Endodermal cell (in vitro differentiated cells): ENCODE measurements around the gene PANX3. TPM values are rescaled to one million over a fixed set of nuclear protein-coding genes. Genes with fewer than 3 reads are reported as not detected.

ENCODE experiments used
- DNase-seq: peaks from one replicate; pipeline ENCODE4 v3.0.0-alpha.2; 2017
- H3K27ac ChIP-seq: 2 replicates; pipeline ENCODE4 v1.5.1; 2013; ENCODE audit warnings: mild to moderate bottlenecking, low read depth, low read length, moderate library complexity
- H3K27me3 ChIP-seq: 2 replicates; pipeline ENCODE4 v1.6.1; 2013; ENCODE audit warnings: mild to moderate bottlenecking, low read length, moderate library complexity; ENCODE audit not compliant: insufficient read depth, control insufficient read depth, poor library complexity, severe bottlenecking
- H3K36me3 ChIP-seq: 2 replicates; pipeline ENCODE4 v1.7.0; 2013; ENCODE audit warnings: mild to moderate bottlenecking, low read length, moderate library complexity; ENCODE audit not compliant: control insufficient read depth, insufficient read depth
- H3K4me1 ChIP-seq: one replicate; pipeline ENCODE4 v1.7.0; 2013; ENCODE audit warnings: low read length; ENCODE audit not compliant: control insufficient read depth, insufficient read depth
- H3K4me3 ChIP-seq: 2 replicates; pipeline ENCODE4 v1.5.1; 2013; ENCODE audit warnings: mild to moderate bottlenecking, low read length, moderate library complexity
- H3K9ac ChIP-seq: 2 replicates; pipeline ENCODE4 v1.6.1; 2013; ENCODE audit warnings: mild to moderate bottlenecking, low read length, moderate library complexity; ENCODE audit not compliant: poor library complexity, severe bottlenecking; ENCODE audit errors: extremely low read depth
- H3K9me3 ChIP-seq: 2 replicates; pipeline ENCODE4 v1.6.1; 2013; ENCODE audit warnings: mild to moderate bottlenecking, low read length, moderate library complexity; ENCODE audit not compliant: control insufficient read depth
- H3K27ac Mint-ChIP-seq: 2 replicates; pipeline ENCODE4 v1.8.0; 2020; ENCODE audit warnings: mixed read lengths
- H3K27me3 Mint-ChIP-seq: 2 replicates; pipeline ENCODE4 v1.8.0; 2021; ENCODE audit warnings: mild to moderate bottlenecking, mixed read lengths; ENCODE audit not compliant: insufficient read depth
- H3K36me3 Mint-ChIP-seq: 2 replicates; pipeline ENCODE4 v1.8.0; 2020; ENCODE audit warnings: low read depth, mixed read lengths
- H3K4me1 Mint-ChIP-seq: 2 replicates; pipeline ENCODE4 v1.8.0; 2020; ENCODE audit warnings: mixed read lengths
- H3K4me3 Mint-ChIP-seq: 2 replicates; pipeline ENCODE4 v1.8.0; 2020; ENCODE audit warnings: mild to moderate bottlenecking, moderate library complexity, mixed read lengths
- H3K9me3 Mint-ChIP-seq: 2 replicates; pipeline ENCODE4 v1.8.0; 2020; ENCODE audit warnings: mild to moderate bottlenecking, mixed read lengths
- CTCF ChIP-seq: fragments of 200-600 bp; sonication (generic); conservative IDR thresholded peaks from 2 replicates; pipeline ENCODE4 v1.5.0; 2021; ENCODE audit warnings: antibody characterized with exemption, mild to moderate bottlenecking
- WGBS, 2 experiments: methylation state at CpG; one replicate each; pipeline versions ENCODE4 v1.1.5 to v1.1.7; 2013; ENCODE audit warnings: missing lambda C conversion rate in 2 of 2, mixed read lengths in 1 of 2; ENCODE audit not compliant: insufficient coverage in 1 of 2, insufficient read length in 1 of 2; 5-methylcytosine and 5-hydroxymethylcytosine counted together
- long read RNA-seq, 4 experiments: library from polyadenylated mRNA in 2 of 4; library from RNA in 1 of 4; library from capped mRNA in 1 of 4; stranded (forward) in 3 of 4; unstranded in 1 of 4; transcript quantifications; one replicate each; pipeline ENCODE4 v2.0.0, GENCODE V29; 2020 to 2021; ENCODE audit warnings: inconsistent platforms in 1 of 4
- polyA plus RNA-seq, 2 experiments: library from polyadenylated mRNA; stranded (reverse); fragments of 50-300 nt; gene quantifications; one replicate each; pipeline ENCODE4 v1.2.3, GENCODE V29; 2013
- total RNA-seq, 2 donors: library from RNA; stranded (reverse); fragmentation: NEBNext Ultra II Directional in 1 of 2; extraction: Animal tissue kit (Norgen Biotek cat#: 25700) in 1 of 2; gene quantifications; 2 replicates in 1 of 2; 3 replicates in 1 of 2; pipeline ENCODE4 v1.2.1, GENCODE V29; 2021

PANX3 gene
- total RNA-seq = not detected
- polyA plus RNA-seq (2013, experiment 1 of 2) = not detected
- polyA plus RNA-seq (2013, experiment 2 of 2) = not detected
- long read RNA-seq, experiment 1 = 0 reads
- long read RNA-seq, experiment 2 = 0 reads
- long read RNA-seq, experiment 3, partial matches to known transcripts = 0 of 1 reads
- long read RNA-seq, experiment 3, other reads (novel, unspliced or antisense) = 1 of 1 reads
- long read RNA-seq, experiment 4 = 0 reads

DNA sequence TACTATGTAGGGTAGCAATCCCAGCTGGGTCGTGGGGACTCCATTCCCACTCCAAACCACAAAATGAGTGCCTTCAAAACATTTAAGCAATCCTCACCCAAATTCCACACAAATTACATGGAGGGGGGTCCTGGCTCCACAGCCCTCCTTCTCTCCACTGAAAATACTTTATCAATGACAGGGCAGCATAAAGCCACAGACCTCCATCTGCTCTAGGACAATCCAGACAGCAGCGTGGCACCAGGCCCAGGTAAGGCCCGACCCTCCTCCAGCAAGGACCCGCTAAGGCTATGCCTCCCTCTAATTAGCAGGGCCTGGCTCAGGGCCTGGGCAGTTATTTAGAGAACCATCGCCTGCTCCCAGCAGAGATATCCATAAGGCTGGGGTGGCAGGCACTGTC lies at the start of gene PANX3:
Gene PANX3 (plus strand): TSS at position 365 of the 400 bp plus-strand sequence. CDS start 129 bp downstream, outside the sequence.
- no peaks in the 10 kb centered on the region for H3K9me3 Mint-ChIP-seq
- WGBS, 2 experiments = 92 to 100% methylated on average over 4 to 5 of the region's 5 CpGs
- H3K27me3 ChIP-seq = no peaks in the 10 kb centered on the region
- no peaks in the 10 kb centered on the region for H3K36me3 Mint-ChIP-seq
- no peaks in the 10 kb centered on the region for H3K27me3 Mint-ChIP-seq
- H3K4me1 Mint-ChIP-seq = no peaks in the 10 kb centered on the region
- no peaks in the 10 kb centered on the region for H3K4me1 ChIP-seq
- H3K36me3 ChIP-seq = no peaks in the 10 kb centered on the region
- H3K4me3 Mint-ChIP-seq = no peak within 1 kb of the TSS
- no peak within 1 kb of the TSS for H3K27ac ChIP-seq
- H3K9ac ChIP-seq = no peak within 1 kb of the TSS
- TF ChIP-seq CTCF = no peak
- DNase-seq = no peak
- no peak within 1 kb of the TSS for H3K4me3 ChIP-seq
- no peaks in the 10 kb centered on the region for H3K9me3 ChIP-seq
- H3K27ac Mint-ChIP-seq = no peak within 1 kb of the TSS

GRCh38 chr11:124569697-124570096 lies 41.5 kb upstream of the PANX3 start, which contains the start of gene OR8A1:
TSS of gene OR8A1 (plus strand) at chr11:124569997. CDS start at chr11:124570120, 123 bp downstream.
- Mint-ChIP-seq H3K4me1 (no peaks in the 10 kb centered on the region), H3K36me3 (no peaks in the 10 kb centered on the region), H3K27ac (no peak within 1 kb of the TSS), H3K4me3 (no peak within 1 kb of the TSS), H3K27me3 (no peaks in the 10 kb centered on the region), H3K9me3 (peaks cover 2% of the 10 kb centered on the region)
- no peak within 1 kb of the TSS for H3K4me3 ChIP-seq
- no peaks in the 10 kb centered on the region for H3K9me3 ChIP-seq
- H3K4me1 ChIP-seq = no peaks in the 10 kb centered on the region
- no peak for DNase-seq
- TF ChIP-seq CTCF = no peak
- WGBS, 2 experiments = 49 to 74% methylated on average over 3 to 4 of the region's 4 CpGs
- no peak within 1 kb of the TSS for H3K27ac ChIP-seq
- H3K9ac ChIP-seq = no peak within 1 kb of the TSS
- H3K36me3 ChIP-seq = no peaks in the 10 kb centered on the region
- no peaks in the 10 kb centered on the region for H3K27me3 ChIP-seq

GRCh38 chr11:124570160-124570559 lies 41.1 kb upstream of the PANX3 start:
- WGBS, 2 experiments = 90 to 95% methylated on average over 5 to 7 of the region's 7 CpGs
- Mint-ChIP-seq H3K27me3 (no peaks in the 10 kb centered on the region), H3K36me3 (no peaks in the 10 kb centered on the region), H3K27ac (no peak overlapping the region), H3K4me3 (no peak overlapping the region), H3K4me1 (no peaks in the 10 kb centered on the region), H3K9me3 (peaks cover 2% of the 10 kb centered on the region)
- Histone ChIP-seq H3K27me3 (no peaks in the 10 kb centered on the region), H3K4me3 (no peak overlapping the region), H3K36me3 (no peaks in the 10 kb centered on the region), H3K9me3 (no peaks in the 10 kb centered on the region), H3K4me1 (no peaks in the 10 kb centered on the region), H3K27ac (no peak overlapping the region), H3K9ac (no peak overlapping the region)
- TF ChIP-seq CTCF = no peak
- no peak for DNase-seq
